AG09309 (cell line): ENCODE results near the gene CCDC70.

Experiments
- DNase-seq: peaks from one replicate; pipeline ENCODE4 v3.0.0-alpha.2; 2010; ENCODE audit warnings: low read depth
- H3K4me3 ChIP-seq: 2 replicates; pipeline ENCODE4 v1.5.1; 2011; ENCODE audit warnings: mild to moderate bottlenecking, low read depth, low read length, moderate library complexity; ENCODE audit not compliant: control insufficient read depth
- TF ChIP-seq, protein P1 (sequence below): IDR thresholded peaks from 2 replicates; pipeline ENCODE4 v1.5.1; 2011; ENCODE audit warnings: mild to moderate bottlenecking, low read depth, low read length, inconsistent platforms; ENCODE audit not compliant: insufficient read depth, control insufficient read depth; ENCODE audit errors: missing control alignments

Gene CCDC70

DNA sequence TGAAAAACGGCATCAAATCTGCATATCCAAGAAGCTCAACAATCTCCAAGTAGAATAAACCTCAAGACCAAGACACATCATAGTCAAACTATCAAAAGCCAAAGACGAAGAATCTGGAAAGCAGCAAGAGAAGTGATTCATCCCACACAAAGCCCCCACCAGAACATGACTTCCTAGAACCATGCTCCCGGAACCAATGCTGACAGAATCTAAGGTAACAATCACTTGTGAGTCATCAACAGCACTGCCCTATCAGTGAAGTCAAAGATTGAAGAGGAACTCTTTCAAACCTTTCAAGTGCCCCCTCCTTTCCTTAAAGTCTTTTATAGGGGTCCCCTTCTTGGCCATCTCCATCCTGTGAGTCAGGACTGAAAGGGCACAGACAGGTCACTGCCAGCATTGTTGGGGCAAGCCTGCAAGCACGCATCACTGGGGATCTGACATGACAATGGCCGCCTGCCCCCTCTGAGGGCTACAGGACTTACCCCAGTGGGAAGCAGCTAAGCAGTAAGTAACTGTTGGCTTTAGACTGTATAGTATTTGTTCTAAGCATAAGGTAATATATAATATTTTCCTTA, at the start of gene CCDC70:
CCDC70 (plus strand) TSS at position 247 of the 578 bp plus-strand sequence. CDS start 3,443 bp downstream, outside the sequence.
- no peak for DNase-seq
- H3K4me3 ChIP-seq = no peak within 1 kb of the TSS
- TF ChIP-seq, protein P1, sequence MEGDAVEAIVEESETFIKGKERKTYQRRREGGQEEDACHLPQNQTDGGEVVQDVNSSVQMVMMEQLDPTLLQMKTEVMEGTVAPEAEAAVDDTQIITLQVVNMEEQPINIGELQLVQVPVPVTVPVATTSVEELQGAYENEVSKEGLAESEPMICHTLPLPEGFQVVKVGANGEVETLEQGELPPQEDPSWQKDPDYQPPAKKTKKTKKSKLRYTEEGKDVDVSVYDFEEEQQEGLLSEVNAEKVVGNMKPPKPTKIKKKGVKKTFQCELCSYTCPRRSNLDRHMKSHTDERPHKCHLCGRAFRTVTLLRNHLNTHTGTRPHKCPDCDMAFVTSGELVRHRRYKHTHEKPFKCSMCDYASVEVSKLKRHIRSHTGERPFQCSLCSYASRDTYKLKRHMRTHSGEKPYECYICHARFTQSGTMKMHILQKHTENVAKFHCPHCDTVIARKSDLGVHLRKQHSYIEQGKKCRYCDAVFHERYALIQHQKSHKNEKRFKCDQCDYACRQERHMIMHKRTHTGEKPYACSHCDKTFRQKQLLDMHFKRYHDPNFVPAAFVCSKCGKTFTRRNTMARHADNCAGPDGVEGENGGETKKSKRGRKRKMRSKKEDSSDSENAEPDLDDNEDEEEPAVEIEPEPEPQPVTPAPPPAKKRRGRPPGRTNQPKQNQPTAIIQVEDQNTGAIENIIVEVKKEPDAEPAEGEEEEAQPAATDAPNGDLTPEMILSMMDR = no peak

DNA sequence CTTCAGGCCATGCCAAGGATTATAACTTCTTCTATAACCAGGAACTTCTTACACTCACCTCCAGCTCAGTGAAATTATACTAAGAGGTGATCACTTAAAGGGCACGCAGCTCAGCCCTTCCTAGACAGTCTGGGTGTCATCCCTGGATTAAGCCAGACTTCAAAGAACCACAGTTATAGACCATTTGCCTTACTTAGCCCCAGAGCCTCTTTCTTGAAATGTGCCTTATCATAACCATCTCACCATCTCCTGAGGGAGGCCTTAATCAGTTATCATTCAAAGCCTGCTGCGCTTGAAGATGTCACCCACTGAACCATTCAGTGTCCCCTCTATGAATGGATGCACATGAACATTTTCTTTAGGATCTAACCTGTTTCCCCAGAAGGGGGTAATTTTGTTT, 47.7 kb upstream of the CCDC70 start:
- TF ChIP-seq, protein P1 = no peak

DNA sequence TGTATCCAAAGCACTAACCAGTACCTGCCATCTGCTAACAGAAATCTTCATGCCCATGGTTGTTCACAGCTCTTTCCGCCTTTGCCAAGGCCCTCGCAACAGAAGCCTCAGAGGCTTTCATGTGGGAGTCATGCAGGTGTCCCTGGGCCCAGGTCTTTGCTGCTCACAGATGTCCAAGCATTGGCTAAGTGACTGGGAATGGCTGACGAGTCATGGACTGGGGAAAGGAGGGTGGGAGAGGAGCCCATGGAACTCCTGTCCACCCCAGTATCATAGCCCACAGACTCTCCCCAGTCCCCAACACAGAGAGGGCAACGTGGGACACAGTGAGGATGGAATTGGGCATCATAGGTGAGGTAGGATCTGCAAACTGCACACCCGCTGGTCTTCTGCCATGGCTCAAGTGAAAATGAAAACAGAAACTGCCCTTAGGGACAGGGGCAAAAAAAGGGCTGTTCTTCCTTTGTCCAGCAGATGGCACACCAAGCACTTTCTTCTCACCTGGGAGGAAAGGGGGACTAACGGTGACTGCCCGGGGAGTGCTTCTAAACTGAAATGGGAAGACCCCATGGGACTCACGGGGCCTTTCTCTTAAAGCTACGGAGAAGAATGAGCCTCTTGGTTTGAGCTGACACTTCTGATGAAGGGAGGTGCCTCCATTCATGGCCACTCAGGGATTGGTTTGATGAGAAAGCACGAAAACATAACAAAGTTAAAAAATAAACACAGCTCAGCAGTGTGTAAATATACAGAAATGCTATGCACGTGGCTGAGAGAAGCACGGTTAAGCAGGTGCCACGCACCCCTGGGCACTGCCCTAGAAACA, 46.7 kb upstream of the CCDC70 start:
- H3K4me3 ChIP-seq = peak overlapping the region; percentile 24
- DNase-seq = no peak
- TF ChIP-seq, protein P1 = peak; percentile 88

More for the DNA sequence above, 47.7 kb upstream of the CCDC70 start:
- no peak for DNase-seq
- no peak overlapping the region for H3K4me3 ChIP-seq

DNA sequence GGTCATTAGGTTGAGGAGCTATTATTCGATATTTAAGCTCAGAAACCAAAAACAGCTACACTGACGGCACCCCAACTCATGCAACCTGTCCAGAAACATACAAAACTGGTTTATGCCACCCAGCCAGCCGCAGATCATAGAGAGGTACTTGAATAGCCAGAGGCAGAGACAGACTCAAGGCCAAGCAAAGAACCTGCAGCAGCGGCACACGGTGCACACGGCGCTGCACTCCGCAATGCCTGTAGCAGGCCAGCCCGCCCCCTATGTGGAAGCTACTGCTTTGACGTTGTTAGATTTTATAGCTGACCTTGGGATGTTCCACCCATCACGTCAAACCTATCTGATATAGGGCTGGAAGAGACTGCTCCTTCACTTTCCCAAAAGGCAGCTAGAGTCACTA, 45.9 kb upstream of the CCDC70 start:
- H3K4me3 ChIP-seq = no peak overlapping the region
- DNase-seq = no peak
- TF ChIP-seq, protein P1 = no peak

DNA sequence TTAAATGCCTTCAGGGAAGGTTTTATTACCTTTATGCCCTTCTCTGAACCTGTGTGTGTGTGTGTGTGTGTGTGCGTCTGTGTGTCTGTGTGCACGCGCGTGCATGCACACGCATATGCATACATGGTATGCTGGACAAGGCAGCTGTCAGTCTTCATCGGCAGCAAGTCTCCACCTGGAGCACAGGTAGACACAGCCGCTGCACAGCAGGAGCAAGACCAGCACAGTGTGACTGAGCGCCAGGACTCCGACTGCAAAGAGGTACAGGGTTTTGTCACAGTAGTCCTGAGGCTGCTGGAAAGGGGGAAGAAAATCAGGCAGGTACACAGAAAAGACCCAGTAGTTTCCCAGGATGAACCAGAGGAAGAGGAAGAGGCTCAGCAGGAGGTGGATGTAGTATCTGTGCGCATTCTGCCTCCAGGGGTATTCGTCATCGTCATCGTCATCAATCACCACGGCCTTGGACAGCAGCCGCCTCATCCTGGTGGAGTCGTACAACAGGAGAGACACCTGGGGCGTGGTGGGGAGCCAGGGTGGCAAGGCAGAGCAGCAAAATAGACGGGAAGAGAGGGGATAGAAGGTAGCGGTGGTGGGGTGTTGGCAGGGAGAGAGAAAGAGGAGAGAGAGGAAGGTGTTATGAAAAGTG, 45.0 kb upstream of the CCDC70 start:
- H3K4me3 ChIP-seq = no peak overlapping the region
- TF ChIP-seq, protein P1 = no peak
- DNase-seq = no peak

DNA sequence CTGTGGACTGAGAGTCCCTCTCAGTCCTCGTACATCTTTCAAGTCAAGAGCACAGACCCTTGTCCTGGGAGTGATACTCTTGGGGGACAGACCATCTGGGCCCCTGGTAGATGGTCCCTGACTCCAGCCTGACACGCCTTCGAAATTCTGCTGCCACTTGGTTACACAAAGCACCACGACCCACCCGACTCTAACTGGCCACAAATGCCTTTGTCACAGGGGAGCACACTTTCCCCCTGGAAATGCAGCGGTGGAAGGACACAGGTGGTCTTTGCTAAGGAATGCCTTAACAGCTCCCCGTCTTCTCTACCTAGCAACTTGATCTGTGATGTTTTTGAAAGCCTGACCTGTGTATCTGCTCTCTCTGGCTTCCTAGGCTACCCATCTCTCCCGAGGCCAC, 44.1 kb upstream of the CCDC70 start:
- TF ChIP-seq, protein P1 = no peak
- no peak overlapping the region for H3K4me3 ChIP-seq

More for the DNA sequence above, 44.1 kb upstream of the CCDC70 start:
- no peak for DNase-seq
